Activated CD4-positive, alpha-beta memory T cell treated with anti-CD3 and anti-CD28 coated beads, Interleukin-2, amount 10 ng/mL, durations not matched to agents 7 days and 5 days (primary cell): Measurements from ENCODE around the gene NUDT2. TPM values are rescaled to one million over a fixed set of nuclear protein-coding genes. Genes with fewer than 3 reads are reported as not detected.

Experiments
- CTCF ChIA-PET: fragments of 350-600 bp; sonication (Branson Sonifier 250); formaldehyde crosslinking; loops from one replicate; lab custom pipeline; 2021; ENCODE audit warnings: antibody characterized with exemption, inconsistent platforms; lab: Charles Lee
- POLR2A ChIA-PET: fragments of 350-600 bp; sonication (Branson Sonifier 250); formaldehyde crosslinking; loops from one replicate; lab custom pipeline; 2021; ENCODE audit warnings: antibody characterized with exemption; lab: Charles Lee
- DNase-seq: peaks from one replicate; pipeline ENCODE4 v3.0.0-alpha.2; 2020
- H3K27ac Mint-ChIP-seq: one replicate; pipeline ENCODE4 v1.8.0; 2021; ENCODE audit warnings: mild to moderate bottlenecking, mixed read lengths
- H3K27me3 Mint-ChIP-seq: one replicate; pipeline ENCODE4 v1.8.0; 2021; ENCODE audit warnings: mixed read lengths
- H3K36me3 Mint-ChIP-seq: one replicate; pipeline ENCODE4 v1.8.0; 2021; ENCODE audit warnings: low read depth, mixed read lengths
- H3K4me1 Mint-ChIP-seq: one replicate; pipeline ENCODE4 v1.8.0; 2021; ENCODE audit warnings: mixed read lengths
- H3K4me3 Mint-ChIP-seq: one replicate; pipeline ENCODE4 v1.8.0; 2021; ENCODE audit warnings: mild to moderate bottlenecking, mixed read lengths
- H3K9me3 Mint-ChIP-seq: one replicate; pipeline ENCODE4 v1.8.0; 2021; ENCODE audit warnings: mixed read lengths
- total RNA-seq, 2 experiments: library from RNA; stranded (reverse); gene quantifications; one replicate each; pipeline ENCODE4 v1.2.3, GENCODE V29; 2021

Gene NUDT2
- total RNA-seq, 2 experiments from 2014 or later, result 33.3 to 35.0 TPM

DNA sequence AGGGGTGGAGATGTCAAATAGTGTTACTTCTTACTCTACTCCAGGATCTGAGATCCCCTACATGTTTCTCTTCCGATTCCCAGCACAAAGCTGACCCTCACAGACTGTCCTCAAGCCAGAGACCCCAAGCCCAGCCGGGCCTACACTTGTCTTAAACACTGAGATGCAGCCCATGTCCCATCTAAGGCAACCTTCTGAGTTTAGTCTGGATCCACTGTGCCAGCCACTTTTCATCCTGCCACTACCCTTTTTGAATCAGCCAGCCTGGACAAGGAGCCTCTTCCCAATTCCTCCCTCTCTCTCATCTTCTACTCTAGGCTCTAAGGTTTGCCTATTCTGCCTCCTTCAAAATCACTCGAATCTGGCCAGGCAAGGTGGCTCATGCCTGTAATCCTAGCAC lies 53.5 kb downstream of the NUDT2 start:
- no peak overlapping the region for H3K27ac Mint-ChIP-seq

DNA sequence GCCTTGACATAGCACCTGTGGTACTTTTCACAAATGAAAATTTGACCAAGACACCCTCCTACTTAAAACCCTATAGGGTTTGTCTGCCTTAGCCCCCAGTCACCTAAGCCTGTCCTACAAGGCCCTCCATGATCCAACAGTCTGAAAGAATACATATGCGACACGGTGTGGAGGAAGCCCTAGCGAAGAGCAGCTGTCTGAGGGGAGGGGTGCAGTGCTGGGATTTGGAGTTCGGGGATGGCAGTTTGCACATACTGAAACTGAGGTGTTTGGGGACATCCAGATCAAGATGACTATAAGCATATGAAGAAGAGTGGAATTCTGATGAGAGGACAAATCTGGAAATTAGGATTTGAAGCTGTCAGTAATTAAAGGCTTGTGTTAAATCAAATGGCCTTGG lies 54.5 kb downstream of the NUDT2 start:
- Mint-ChIP-seq H3K27me3 (peaks cover 7% of the 10 kb centered on the region), H3K4me3 (no peak overlapping the region), H3K9me3 (no peaks in the 10 kb centered on the region), H3K4me1 (peaks cover 27% of the 10 kb centered on the region), H3K36me3 (no peaks in the 10 kb centered on the region), H3K27ac (no peak overlapping the region)
- ChIA-PET CTCF (no interaction called here), POLR2A (no interaction called here)
- DNase-seq, result no peak

More for the DNA sequence above, 53.5 kb downstream of the NUDT2 start:
- Mint-ChIP-seq H3K9me3 (no peaks in the 10 kb centered on the region), H3K27me3 (peaks cover 12% of the 10 kb centered on the region), H3K4me3 (no peak overlapping the region), H3K4me1 (peaks cover 31% of the 10 kb centered on the region), H3K36me3 (no peaks in the 10 kb centered on the region)
- ChIA-PET CTCF (interaction anchor here (1.0 kb wide), 1 partner anchor 251 kb away, joined by 3 read pairs; no protein-coding TSS in a partner anchor), POLR2A (no interaction called here)
- no peak for DNase-seq

DNA sequence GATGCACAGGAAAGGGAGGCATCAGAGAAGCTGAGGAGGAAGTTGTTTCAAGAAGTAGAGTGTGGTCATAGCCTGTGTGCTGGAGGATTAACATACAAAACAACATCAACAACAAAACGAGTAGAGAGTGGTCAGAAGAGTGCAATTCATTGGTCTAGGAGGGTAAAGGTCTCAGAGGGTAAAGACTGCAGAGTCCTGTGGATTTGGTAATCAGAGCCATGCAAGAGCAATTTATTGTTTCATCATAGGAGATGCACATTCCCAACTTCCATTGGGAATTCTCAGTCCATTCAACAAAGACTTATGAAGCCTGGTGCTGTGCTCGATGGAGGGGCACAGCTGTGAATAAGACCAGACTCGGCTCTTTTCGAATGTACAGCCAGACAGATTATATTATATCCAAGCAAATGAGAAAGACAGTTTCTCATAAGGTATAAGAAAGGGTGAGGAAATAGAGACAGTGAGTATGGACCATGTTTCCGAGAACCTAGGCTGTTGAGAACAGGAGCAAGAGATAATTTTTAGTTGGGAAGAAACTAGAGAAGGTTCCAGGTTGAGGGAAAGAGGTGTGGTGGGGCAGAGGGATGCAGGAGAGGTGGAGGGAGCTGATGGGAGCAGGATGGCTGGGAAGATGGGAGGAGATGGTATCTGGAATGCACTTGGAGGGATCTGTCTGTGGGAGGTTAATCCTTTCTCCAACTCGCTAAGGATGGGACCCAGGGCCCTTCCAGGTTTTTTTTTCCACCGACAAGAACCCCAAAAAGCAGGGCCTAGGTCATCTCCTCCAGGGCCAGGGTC lies 55.2 kb downstream of the NUDT2 start:
- POLR2A ChIA-PET, result no interaction called here
- H3K27me3 Mint-ChIP-seq, result peaks cover 4% of the 10 kb centered on the region

DNA sequence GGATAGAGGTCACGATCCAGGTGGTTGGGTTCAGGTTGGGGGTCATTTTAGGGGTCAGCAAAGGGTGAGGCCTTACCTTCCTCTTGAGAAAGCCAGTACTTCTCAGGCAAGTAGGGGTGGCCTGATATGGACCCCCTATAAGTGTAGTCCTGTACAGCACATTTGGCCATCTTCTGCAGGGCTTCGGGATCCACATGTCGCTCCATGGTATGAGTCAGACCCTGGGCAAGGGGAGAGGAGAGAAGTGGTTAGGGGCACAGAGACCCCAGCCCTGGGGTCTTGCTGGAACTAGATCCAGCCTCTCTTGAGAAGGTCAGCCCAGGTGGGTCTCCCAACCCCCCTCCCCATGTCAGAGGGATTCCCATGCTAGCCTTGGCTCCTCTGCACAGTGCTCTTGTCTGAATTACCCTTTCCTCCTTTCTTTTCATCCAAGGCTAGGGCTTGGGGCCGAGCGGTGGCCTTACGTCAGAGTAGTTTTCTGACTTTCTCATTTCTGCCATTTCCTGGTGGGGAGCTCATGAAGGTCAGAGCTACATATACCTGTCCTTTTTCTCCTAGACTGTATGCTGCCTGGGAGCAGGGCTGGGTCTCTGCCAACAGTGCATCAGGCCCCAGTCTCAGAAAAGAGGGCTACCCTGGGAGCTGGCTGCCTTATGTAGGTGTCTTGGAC lies 56.3 kb downstream of the NUDT2 start:
- H3K27me3 Mint-ChIP-seq, result peaks cover 4% of the 10 kb centered on the region
- no peaks in the 10 kb centered on the region for H3K36me3 Mint-ChIP-seq
- no peak overlapping the region for H3K27ac Mint-ChIP-seq
- no peak for DNase-seq
- H3K9me3 Mint-ChIP-seq, result no peaks in the 10 kb centered on the region
- H3K4me3 Mint-ChIP-seq, result no peak overlapping the region
- H3K4me1 Mint-ChIP-seq, result peaks cover 10% of the 10 kb centered on the region
- CTCF ChIA-PET, result interaction anchor here (0.7 kb wide), 1 partner anchor 423 kb away, joined by 4 read pairs; no protein-coding TSS in a partner anchor
- POLR2A ChIA-PET, result no interaction called here

More for the DNA sequence above, 55.2 kb downstream of the NUDT2 start:
- Mint-ChIP-seq H3K4me3 (no peak overlapping the region), H3K4me1 (peaks cover 22% of the 10 kb centered on the region), H3K27ac (no peak overlapping the region), H3K36me3 (no peaks in the 10 kb centered on the region), H3K9me3 (no peaks in the 10 kb centered on the region)
- CTCF ChIA-PET, result interaction anchor here (0.7 kb wide), 1 partner anchor 424 kb away, joined by 4 read pairs; no protein-coding TSS in a partner anchor
- DNase-seq, result no peak

DNA sequence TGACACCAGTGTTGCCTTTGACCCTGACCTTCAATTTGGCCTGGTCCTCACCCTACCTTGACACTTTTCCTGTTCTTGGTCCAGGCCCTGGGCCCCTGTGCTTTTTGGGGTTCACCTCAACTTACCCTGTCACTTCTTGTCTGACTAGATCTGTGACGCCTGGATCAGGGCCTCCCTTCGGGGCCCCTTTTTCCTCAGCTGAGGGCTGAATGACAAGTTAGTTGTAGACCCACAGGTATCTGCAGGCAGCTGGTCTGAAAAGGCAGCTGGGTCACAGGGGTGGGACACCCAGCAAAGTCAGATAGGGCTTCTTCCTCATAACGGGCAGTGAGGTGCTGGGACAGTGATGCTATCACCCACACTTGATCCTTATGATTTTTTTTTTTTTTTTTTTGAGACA lies 57.3 kb downstream of the NUDT2 start:
- H3K27ac Mint-ChIP-seq, result no peak overlapping the region
- no peaks in the 10 kb centered on the region for H3K36me3 Mint-ChIP-seq
- peak; percentile 14 for DNase-seq
- H3K4me1 Mint-ChIP-seq, result peaks cover under 1% of the 10 kb centered on the region
- H3K27me3 Mint-ChIP-seq, result peaks cover 6% of the 10 kb centered on the region
- ChIA-PET POLR2A (no interaction called here), CTCF (no interaction called here)
- no peak overlapping the region for H3K4me3 Mint-ChIP-seq
- H3K9me3 Mint-ChIP-seq, result no peaks in the 10 kb centered on the region

DNA sequence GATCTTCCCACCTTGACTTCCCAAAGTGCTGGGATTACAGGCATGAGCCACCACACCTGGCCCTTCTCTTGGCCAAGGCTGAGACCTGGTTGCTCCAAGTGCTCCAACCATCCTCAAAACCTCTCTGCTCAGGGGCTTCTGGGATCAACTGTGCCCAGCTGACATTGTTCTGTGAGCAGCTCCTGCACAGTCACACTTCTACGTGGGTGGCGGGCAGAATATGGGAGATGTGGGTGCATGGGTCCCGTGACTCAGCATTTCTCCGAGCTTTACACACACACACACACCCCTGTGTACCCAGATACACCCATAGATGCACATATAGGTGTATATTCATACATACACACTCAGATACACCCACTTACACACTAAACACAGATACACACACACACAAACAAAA lies 57.9 kb downstream of the NUDT2 start:
- POLR2A ChIA-PET, result no interaction called here
- DNase-seq, result no peak
- peaks cover 5% of the 10 kb centered on the region for H3K27me3 Mint-ChIP-seq
- no peaks in the 10 kb centered on the region for H3K36me3 Mint-ChIP-seq
- CTCF ChIA-PET, result no interaction called here
- no peak overlapping the region for H3K4me3 Mint-ChIP-seq
- no peaks in the 10 kb centered on the region for H3K9me3 Mint-ChIP-seq
- no peaks in the 10 kb centered on the region for H3K4me1 Mint-ChIP-seq
- no peak overlapping the region for H3K27ac Mint-ChIP-seq

DNA sequence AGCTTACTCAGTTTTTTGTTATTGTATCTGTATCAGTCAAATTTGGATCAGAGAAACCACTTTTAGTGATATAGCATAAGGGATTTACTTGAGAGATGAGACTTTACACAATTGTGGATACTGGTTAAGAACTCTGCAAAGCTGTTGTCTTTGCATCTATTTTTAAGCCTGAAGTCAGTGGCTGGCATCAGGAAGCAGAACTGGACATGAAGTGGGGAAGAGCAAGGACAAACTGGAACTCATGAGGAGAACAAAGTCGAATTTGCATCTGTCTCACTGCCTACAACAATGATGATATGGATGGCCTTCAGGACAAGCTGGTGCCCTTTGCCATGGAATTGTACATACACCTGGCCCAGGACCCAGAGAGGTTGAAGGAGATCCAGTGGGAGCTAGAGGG lies 63.1 kb downstream of the NUDT2 start:
- no peaks in the 10 kb centered on the region for H3K9me3 Mint-ChIP-seq

More for the DNA sequence above, 63.1 kb downstream of the NUDT2 start:
- POLR2A ChIA-PET, result interaction anchor here (1.0 kb wide), 1 partner anchor 12 kb away, joined by 3 read pairs; no protein-coding TSS in a partner anchor
- Mint-ChIP-seq H3K4me3 (no peak overlapping the region), H3K27ac (no peak overlapping the region), H3K27me3 (peaks cover 15% of the 10 kb centered on the region), H3K36me3 (no peaks in the 10 kb centered on the region), H3K4me1 (no peaks in the 10 kb centered on the region)
- CTCF ChIA-PET, result interaction anchor here (1.1 to 1.9 kb wide), 2 partner anchors 11 to 13 kb away, joined by 4 to 8 read pairs; no protein-coding TSS in a partner anchor
- DNase-seq, result no peak

Other genes with a start within 250 kb of the NUDT2 start
- 10 to 100 TPM; 44.1 to 46.9 TPM for gene DCAF12, start 202.9 kb upstream of the NUDT2 start, total RNA-seq
- 10 to 100 TPM; 35.6 to 39.1 TPM for gene UBAP1, start 150.5 kb upstream of the NUDT2 start, total RNA-seq
- 1 to 10 TPM; 8.4 to 8.6 TPM for gene KIF24, start 301 bp upstream of the NUDT2 start, total RNA-seq
- gene MYORG, start 47.3 kb downstream of the NUDT2 start, total RNA-seq, result 1 to 10 TPM; 2.7 to 4.7 TPM
- gene FAM219A, start 129.0 kb downstream of the NUDT2 start, total RNA-seq, result 10 to 100 TPM; 12.3 to 13.2 TPM
- not detected for gene DNAI1, start 129.2 kb downstream of the NUDT2 start, total RNA-seq
- not detected for gene ENHO, start 193.4 kb downstream of the NUDT2 start, total RNA-seq